ENCODE measurements around the gene PAXX. TPM values are rescaled to one million over a fixed set of nuclear protein-coding genes. Genes with fewer than 3 reads are reported as not detected.

The PAXX gene
- polyA plus RNA-seq, 12 donors: 15.5 to 51.6 (median 19.6) TPM; not detected in 1

GRCh38 chr9:136963751-136964150 lies 28.5 kb upstream of the PAXX start:
- no peak for DNase-seq

- no peak for DNase-seq
Observed at GRCh38 chr9:136964171-136964689, 28.0 kb upstream of the PAXX start.

GRCh38 chr9:136964833-136965422 lies 27.3 kb upstream of the PAXX start:
- DNase-seq: no peak

GRCh38 chr9:136965771-136966484 lies 26.3 kb upstream of the PAXX start:
- DNase-seq: no peak

- no peak for DNase-seq
Observed at GRCh38 chr9:136968333-136969127, 23.7 kb upstream of the PAXX start.

- DNase-seq: no peak
Observed at GRCh38 chr9:136969150-136969549, 23.1 kb upstream of the PAXX start.

- no peak for DNase-seq
Observed at GRCh38 chr9:136969774-136970173, 22.4 kb upstream of the PAXX start.

GRCh38 chr9:136970361-136970760 lies 21.9 kb upstream of the PAXX start:
- no peak for DNase-seq

GRCh38 chr9:136971746-136972145 lies 20.5 kb upstream of the PAXX start:
- no peak for DNase-seq

- DNase-seq: no peak
Observed at GRCh38 chr9:136972335-136972734, 19.9 kb upstream of the PAXX start.

GRCh38 chr9:136972743-136973142 lies 19.5 kb upstream of the PAXX start:
- no peak for DNase-seq

GRCh38 chr9:136973618-136974617 lies 18.3 kb upstream of the PAXX start:
- DNase-seq: no peak

GRCh38 chr9:136974817-136975535 lies 17.2 kb upstream of the PAXX start:
- no peak for DNase-seq

- DNase-seq: no peak
Observed at GRCh38 chr9:136975644-136976043, 16.6 kb upstream of the PAXX start.

- no peak for DNase-seq
Observed at GRCh38 chr9:136977223-136977622, 15.0 kb upstream of the PAXX start, which contains the start of gene PTGDS. PTGDS (plus strand) TSS chr9:136977504; CDS start chr9:136977579, 75 bp downstream.

GRCh38 chr9:136977649-136978072 lies 14.6 kb upstream of the PAXX start:
- no peak for DNase-seq

- peak; percentile 31 for DNase-seq
Observed at GRCh38 chr9:136978073-136978864, 14.0 kb upstream of the PAXX start.

GRCh38 chr9:136978865-136979544 lies 13.2 kb upstream of the PAXX start:
- no peak for DNase-seq

All from muscle of arm (tissue), 12 donors.